Right lobe of liver (tissue), 6 donors: ENCODE results near the gene PTPRU. TPM values are rescaled to one million over a fixed set of nuclear protein-coding genes. Genes with fewer than 3 reads are reported as not detected.

Source experiments
- ATAC-seq, 4 donors: fragments of 200-7000 bp; cut with Tn5 transposase; one replicate each; pipeline ENCODE4 v1.9.1; 2020; ENCODE audit warnings: mild to moderate bottlenecking in 4 of 4, moderate library complexity in 4 of 4
- DNase-seq, 3 donors: peaks; one replicate each; pipeline ENCODE4 v3.0.0-alpha.2; 2020
- H3K27ac ChIP-seq, 3 donors: fragments of 200-600 bp; one replicate each; pipeline ENCODE4 v1.8.0; 2022
- H3K27me3 ChIP-seq, 2 donors: fragments of 200-600 bp; one replicate each; pipeline ENCODE4 v1.8.0; 2022
- H3K36me3 ChIP-seq, 4 donors: fragments of 200-600 bp; sonication (generic) in 1 of 4; one replicate each; pipeline versions ENCODE4 v1.5.1 to v1.8.0; 2017 to 2022; ENCODE audit warnings: control low read depth in 1 of 4
- H3K4me1 ChIP-seq, 4 donors: fragments of 200-600 bp; sonication (generic) in 1 of 4; one replicate each; pipeline versions ENCODE4 v1.5.1 to v1.8.0; 2017 to 2022; ENCODE audit warnings: control low read depth in 1 of 4
- H3K4me3 ChIP-seq, 3 donors: fragments of 200-600 bp; one replicate each; pipeline ENCODE4 v1.8.0; 2022
- H3K9me3 ChIP-seq, 4 donors: fragments of 200-600 bp; sonication (generic) in 1 of 4; one replicate each; pipeline versions ENCODE4 v1.5.1 to v1.8.0; 2017 to 2022; ENCODE audit warnings: control low read depth in 1 of 4
- POLR2A ChIP-seq: fragments of 450-650 bp; IDR thresholded peaks from one replicate; pipeline ENCODE4 v1.6.1; 2017; ENCODE audit warnings: antibody characterized with exemption, mild to moderate bottlenecking
- WGBS: methylation state at CpG from one replicate; pipeline ENCODE4 v1.1.6; 2018; ENCODE audit warnings: low coverage, low lambda C conversion rate; ENCODE audit not compliant: insufficient coverage; ENCODE audit errors: missing lambda C conversion rate; 5-methylcytosine and 5-hydroxymethylcytosine counted together
- intact Hi-C, 2 donors: fragments of 100-400 bp; cut with DNase I; formaldehyde crosslinking; loops; one replicate each; pipeline versions ENCODE4 v1.11.2 to v1.14.1; 2022
- total RNA-seq, 6 experiments: library from RNA; depleted of rRNA in 2 of 6; stranded (reverse); fragments of >200 nt in 2 of 6; fragmentation: NEBNext Ultra II Directional in 3 of 6; extraction: Animal tissue kit (Norgen Biotek cat#: 25700) in 3 of 6; gene quantifications; one replicate each; pipeline versions ENCODE4 v1.1.0 to v1.2.4, GENCODE V29; 2016 to 2023
- TF ChIP-seq, protein P1 (sequence below), 4 donors: fragments of 200-600 bp in 3 of 4; fragments of 450-650 bp in 1 of 4; IDR thresholded peaks; one replicate each; pipeline versions ENCODE4 v1.5.1 to v1.8.0; 2016 to 2022; ENCODE audit warnings: antibody characterized with exemption in 4 of 4, mild to moderate bottlenecking in 2 of 4
- donor health status: DM: no; HTN: yes; CAD: no.
- donor health status: DM: no; HTN: no; CAD: no.
- donor health status: DM: no; HTN: no; CAD: no.
- donor health status: DM: no; HTN: yes; CAD: no.
- donor health status: DM: no; HTN: yes; CAD: no.

The PTPRU gene
- total RNA-seq, 6 experiments from 2014 or later: 4.8 to 22.3 (median 14.5) TPM

GRCh38 chr1:29317063-29317915 lies 81.0 kb downstream of the PTPRU start:
- Histone ChIP-seq H3K36me3 (peaks cover 0 to 5% (median 0%) of the 10 kb centered on the region in 4 donors), H3K27me3 (no peaks in the 10 kb centered on the region), H3K4me1 (peaks cover 0 to 5% (median 0%) of the 10 kb centered on the region in 4 donors), H3K9me3 (no peaks in the 10 kb centered on the region), H3K4me3 (no peak overlapping the region), H3K27ac (no peak overlapping the region)
- DNase-seq (no peak), ATAC-seq (no peak)
- TF ChIP-seq, protein P1, sequence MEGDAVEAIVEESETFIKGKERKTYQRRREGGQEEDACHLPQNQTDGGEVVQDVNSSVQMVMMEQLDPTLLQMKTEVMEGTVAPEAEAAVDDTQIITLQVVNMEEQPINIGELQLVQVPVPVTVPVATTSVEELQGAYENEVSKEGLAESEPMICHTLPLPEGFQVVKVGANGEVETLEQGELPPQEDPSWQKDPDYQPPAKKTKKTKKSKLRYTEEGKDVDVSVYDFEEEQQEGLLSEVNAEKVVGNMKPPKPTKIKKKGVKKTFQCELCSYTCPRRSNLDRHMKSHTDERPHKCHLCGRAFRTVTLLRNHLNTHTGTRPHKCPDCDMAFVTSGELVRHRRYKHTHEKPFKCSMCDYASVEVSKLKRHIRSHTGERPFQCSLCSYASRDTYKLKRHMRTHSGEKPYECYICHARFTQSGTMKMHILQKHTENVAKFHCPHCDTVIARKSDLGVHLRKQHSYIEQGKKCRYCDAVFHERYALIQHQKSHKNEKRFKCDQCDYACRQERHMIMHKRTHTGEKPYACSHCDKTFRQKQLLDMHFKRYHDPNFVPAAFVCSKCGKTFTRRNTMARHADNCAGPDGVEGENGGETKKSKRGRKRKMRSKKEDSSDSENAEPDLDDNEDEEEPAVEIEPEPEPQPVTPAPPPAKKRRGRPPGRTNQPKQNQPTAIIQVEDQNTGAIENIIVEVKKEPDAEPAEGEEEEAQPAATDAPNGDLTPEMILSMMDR (IDR thresholded peaks at IDR 0.05): no peak
- no peak for TF ChIP-seq POLR2A
- intact Hi-C loops: no loop called here
- 92% methylated on average over 18 of the region's 30 CpGs for WGBS

DNA sequence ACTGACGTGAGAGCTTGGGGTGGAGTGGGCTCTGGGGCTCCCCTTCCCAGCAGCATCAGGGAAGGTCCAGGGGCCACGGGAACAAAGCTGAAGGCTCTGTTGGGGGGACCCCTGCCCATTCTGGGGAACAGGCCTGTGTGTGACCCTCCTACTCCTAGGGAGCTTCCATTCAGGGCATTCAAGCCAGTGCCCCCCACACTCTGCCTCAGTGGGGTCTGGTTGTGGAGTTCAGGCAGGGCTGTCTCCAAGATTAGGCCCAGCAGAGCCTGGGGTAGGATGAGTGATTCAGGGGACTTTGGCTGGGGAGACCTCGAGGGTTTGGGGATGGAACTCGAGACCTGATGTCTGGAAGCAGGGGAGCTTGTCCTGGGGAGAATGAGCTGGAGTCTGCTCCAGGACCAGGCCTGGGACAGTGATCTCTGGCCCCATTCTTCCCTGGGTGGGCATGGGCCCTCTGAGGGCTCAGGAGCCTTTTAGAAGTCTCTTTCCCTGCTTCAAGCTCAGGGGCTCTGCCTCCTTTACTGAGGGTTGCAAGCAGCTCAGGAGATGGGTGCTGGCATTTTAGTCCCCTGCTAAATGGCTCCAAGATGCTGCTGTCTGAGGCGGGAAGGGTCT lies 81.7 kb downstream of the PTPRU start:
- intact Hi-C loops: no loop called here
- H3K4me3 ChIP-seq: no peak overlapping the region
- H3K9me3 ChIP-seq: no peaks in the 10 kb centered on the region
- ATAC-seq (no peak), DNase-seq (no peak)
- TF ChIP-seq, protein P1 (IDR thresholded peaks at IDR 0.05): no peak
- TF ChIP-seq POLR2A: no peak
- no peaks in the 10 kb centered on the region for H3K27me3 ChIP-seq
- 83% methylated on average over 2 of the region's 5 CpGs for WGBS
- peaks cover 0 to 5% (median 0%) of the 10 kb centered on the region in 4 donors for H3K36me3 ChIP-seq
- no peak overlapping the region for H3K27ac ChIP-seq
- peaks cover 0 to 5% (median 0%) of the 10 kb centered on the region in 4 donors for H3K4me1 ChIP-seq

DNA sequence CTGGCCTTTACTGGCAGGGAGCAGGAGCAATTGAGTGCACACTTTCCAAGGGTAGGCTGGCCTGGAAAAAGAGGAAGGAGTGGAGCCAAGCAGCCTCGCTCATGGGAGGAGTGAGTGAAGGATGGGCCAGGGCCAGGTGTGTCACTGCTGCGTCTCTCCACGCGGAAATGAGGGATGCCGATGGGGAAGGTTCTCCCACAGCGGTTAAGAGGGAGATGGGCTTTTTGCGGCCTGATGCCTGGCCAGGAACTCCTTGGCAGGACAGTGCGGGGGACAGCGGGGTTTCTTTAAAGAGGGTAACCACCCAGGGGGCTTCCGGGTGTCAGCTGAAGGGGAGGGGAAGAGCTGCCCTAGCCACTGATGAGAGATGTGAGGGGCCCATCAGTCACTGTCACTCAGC lies 82.4 kb downstream of the PTPRU start:
- peaks cover 0 to 5% (median 0%) of the 10 kb centered on the region in 4 donors for H3K4me1 ChIP-seq
- no peaks in the 10 kb centered on the region for H3K27me3 ChIP-seq
- ATAC-seq (no peak), DNase-seq (no peak)
- peaks cover 0 to 5% (median 0%) of the 10 kb centered on the region in 4 donors for H3K36me3 ChIP-seq
- 96% methylated on average over 7 of the region's 10 CpGs for WGBS
- no peak overlapping the region for H3K27ac ChIP-seq
- TF ChIP-seq POLR2A: no peak
- TF ChIP-seq, protein P1 (IDR thresholded peaks at IDR 0.05): no peak
- H3K4me3 ChIP-seq: no peak overlapping the region
- no peaks in the 10 kb centered on the region for H3K9me3 ChIP-seq
- intact Hi-C loops: no loop called here

GRCh38 chr1:29319300-29320110 lies 83.2 kb downstream of the PTPRU start:
- Histone ChIP-seq H3K4me3 (no peak overlapping the region), H3K27ac (no peak overlapping the region), H3K9me3 (no peaks in the 10 kb centered on the region), H3K27me3 (no peaks in the 10 kb centered on the region), H3K36me3 (no peaks in the 10 kb centered on the region), H3K4me1 (peaks cover 0 to 5% (median 0%) of the 10 kb centered on the region in 4 donors)
- TF ChIP-seq, protein P1 (IDR thresholded peaks at IDR 0.05): no peak
- no peak for TF ChIP-seq POLR2A
- ATAC-seq (peak in 1 of 4 donors; percentile 34), DNase-seq (no peak)
- intact Hi-C loops: no loop called here
- WGBS: 86% methylated on average over 3 of the region's 9 CpGs
